Sciatic nerve (tissue), 2 donors: Measurements from ENCODE around the gene AKT3. TPM values are rescaled to one million over a fixed set of nuclear protein-coding genes. Genes with fewer than 3 reads are reported as not detected.
"Not testable (repeated sequence)": the region's sequence is repeated elsewhere in the genome, so short reads cannot be mapped to it uniquely, and the experiment has no call there.

Source experiments
- ATAC-seq: fragments of 200-7000 bp; cut with Tn5 transposase; one replicate; pipeline ENCODE4 v1.9.1; 2020; ENCODE audit warnings: mild to moderate bottlenecking, moderate library complexity
- DNase-seq: peaks from one replicate; pipeline ENCODE4 v3.0.0-alpha.2; 2020; ENCODE audit warnings: low spot score
- intact Hi-C: fragments of 100-400 bp; cut with DNase I; formaldehyde crosslinking; loops from one replicate; pipeline ENCODE4 v1.14.2; 2022
- total RNA-seq: library from RNA; stranded (reverse); fragmentation: NEBNext Ultra II Directional; extraction: Animal tissue kit (Norgen Biotek cat#: 25700); gene quantifications from one replicate; pipeline ENCODE4 v1.2.1, GENCODE V29; 2021
- donor health status: DM: no; HTN: no; CAD: no.
- donor health status: DM: no; HTN: no; CAD: no.

The AKT3 gene
- total RNA-seq, 1 donor from 2014 or later, result 143 TPM

DNA sequence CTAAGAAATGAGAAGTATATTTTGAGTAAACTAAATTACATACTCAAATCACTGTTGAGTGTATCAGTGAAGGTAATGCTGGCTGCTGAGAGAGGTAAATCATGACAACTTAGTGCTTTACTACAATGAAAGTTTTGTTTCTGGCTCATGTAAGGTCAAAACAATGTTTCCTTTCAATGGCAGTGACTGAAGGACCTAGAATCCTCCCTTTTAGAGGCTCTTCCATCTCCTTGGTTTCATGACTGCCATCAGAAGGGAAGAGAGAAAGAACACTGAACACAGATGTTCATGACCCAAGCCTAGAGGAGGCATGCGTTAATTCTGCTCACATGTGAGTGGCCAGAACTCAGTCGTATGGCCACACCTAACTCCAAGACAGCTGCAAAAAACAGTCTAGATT lies 130.6 kb downstream of the AKT3 start:
- DNase-seq (no peak), ATAC-seq (no peak)
- intact Hi-C loops, result no loop called here

DNA sequence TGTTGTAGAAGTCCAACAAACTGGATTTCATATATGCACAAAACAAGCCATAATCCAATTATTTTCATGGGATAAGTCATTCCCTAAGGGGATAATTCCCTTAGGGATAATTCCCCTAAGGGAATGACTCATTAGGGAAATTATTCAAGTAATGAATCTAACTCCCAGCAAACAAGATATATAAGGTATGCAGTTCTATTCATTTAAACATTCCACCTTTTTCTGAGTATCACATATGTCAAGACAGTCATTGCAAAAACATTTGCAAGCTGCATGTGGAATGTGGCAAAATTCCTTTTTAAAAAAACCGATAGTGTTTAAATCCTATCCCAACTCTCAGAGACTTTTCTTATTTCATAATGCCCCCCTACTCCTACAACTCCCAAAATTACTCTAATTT lies 131.2 kb downstream of the AKT3 start:
- DNase-seq (no peak), ATAC-seq (no peak)
- intact Hi-C loops, result no loop called here

DNA sequence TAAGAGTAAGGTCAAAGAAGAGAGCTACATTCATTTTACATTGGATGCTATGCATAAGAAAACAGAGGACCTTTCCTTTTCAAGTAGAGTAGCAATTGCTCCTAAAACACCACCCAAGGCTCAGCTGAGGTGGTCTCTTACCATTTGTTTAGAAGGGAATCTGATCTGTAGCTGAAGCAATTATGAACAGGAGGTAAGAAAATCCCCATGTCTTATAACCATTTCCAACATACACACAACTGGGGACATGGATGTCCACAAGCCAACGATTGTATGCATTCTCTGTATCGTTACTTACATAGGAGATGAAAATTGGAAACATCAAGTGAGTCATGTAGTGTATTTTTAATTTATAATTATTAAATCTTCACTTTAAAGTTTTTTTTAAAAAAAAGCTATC lies 132.0 kb downstream of the AKT3 start:
- no peak for DNase-seq
- intact Hi-C loops, result no loop called here
- no peak for ATAC-seq

DNA sequence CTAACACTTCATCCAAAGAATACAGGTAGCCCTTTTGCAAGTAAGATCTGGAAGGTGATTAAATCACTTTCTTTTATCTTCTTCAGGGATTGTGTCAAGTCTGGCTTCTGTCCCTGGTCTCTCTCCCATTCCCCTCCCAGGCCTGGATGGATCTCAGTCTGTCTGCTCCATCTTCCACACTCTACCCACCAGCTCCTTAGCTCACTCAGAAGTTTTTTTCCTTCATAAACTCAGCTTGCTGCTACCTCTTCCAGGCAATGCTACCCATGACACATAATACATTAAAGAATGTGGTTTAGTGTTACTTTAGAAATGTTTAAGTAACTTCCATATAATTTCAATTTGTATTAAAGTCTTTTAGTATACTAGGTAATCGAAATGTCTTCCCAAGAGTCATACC lies 133.1 kb downstream of the AKT3 start:
- no peak for ATAC-seq
- DNase-seq, result no peak
- intact Hi-C loops, result no loop called here

DNA sequence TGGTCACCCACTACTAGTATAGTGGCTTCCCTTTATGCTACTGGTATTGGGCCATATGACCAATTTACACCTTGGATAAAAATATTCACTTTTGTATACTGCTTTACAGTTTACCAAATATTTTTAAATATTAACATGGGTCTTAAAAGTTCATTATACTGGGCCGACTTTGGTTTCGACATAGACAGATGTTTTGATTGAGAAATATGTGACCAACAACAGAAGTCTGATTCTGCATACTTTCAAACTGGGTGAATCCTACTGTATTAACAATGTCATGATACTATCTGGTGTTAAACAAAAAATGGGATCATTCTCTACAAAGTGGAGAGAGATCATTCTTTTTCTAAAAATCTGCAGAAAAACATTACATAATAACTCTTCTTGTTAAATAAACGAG lies 134.8 kb downstream of the AKT3 start:
- no peak for ATAC-seq
- no peak for DNase-seq
- intact Hi-C loops, result no loop called here

DNA sequence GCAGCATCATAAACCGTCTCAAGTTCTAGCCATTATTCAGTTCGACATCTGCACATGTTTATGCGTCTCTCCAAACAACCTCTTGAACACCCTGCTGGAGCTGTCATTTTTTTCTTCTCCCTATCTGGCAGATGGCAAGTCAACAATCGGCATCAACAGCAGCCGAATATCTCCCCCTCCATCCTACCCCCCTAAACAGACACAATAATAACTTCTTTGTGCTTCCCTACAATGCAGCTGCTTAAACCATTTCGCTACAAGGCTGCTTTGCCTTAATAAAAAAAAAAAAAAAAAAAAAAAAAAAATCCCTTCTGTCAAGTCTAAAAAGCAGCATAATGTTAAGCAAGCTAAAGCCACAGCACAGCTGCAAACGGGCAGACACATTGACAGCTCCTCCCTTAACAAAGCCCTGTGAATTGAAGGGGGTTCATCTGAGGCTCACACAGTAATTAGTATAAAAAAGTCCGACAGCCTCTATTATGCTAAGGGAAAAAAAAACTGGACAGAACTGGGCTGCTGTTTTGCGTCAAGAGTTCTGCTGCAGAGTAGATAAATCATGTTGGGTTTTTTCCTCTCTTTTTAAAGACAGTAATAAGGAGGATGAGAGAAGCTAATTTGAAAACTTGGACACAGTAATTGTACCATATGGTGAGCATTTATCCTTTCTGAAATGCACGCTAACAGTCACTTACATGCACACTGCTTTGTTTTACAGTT lies 136.4 kb downstream of the AKT3 start:
- DNase-seq (no peak), ATAC-seq (peak; percentile 93)
- intact Hi-C loops, result no loop called here

DNA sequence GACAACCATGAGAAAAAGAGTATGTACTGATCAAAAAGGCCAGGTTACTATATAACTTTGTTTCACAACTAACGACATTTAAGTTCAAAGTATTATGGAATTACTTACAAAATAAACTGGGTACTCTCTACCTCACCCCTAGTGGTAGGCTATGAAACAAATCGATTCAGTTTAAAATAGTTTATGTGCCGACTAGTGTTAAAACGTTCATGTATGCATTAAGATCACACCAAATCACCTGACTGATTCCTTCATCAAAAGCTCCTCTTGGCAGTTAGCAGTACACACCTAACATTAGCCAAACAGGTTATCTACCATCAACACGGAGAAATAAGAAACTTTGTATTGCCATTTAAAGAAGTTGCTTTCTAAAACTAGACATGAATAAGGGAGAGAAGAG lies 137.1 kb downstream of the AKT3 start:
- DNase-seq (no peak), ATAC-seq (no peak)
- intact Hi-C loops, result no loop called here

DNA sequence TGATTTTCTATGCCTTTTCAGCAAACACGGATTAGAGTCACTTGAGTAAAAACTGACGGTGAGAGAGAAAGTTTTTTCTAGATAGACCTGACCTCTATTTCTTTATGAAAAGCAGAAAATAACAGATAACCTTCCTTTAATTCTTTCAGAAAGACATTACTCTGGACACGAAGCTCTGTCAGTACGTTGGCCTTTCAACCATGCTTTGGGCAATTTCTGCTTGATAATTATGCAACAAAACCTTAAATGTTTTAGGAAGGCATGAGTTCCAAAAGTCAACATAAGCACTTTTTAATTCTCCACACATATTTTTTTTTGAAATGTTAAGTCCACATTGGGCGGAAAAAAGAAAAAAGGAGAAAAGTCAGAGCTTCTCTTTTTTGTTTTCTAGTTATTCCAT lies 137.8 kb downstream of the AKT3 start:
- ATAC-seq (no peak), DNase-seq (no peak)
- intact Hi-C loops, result no loop called here

DNA sequence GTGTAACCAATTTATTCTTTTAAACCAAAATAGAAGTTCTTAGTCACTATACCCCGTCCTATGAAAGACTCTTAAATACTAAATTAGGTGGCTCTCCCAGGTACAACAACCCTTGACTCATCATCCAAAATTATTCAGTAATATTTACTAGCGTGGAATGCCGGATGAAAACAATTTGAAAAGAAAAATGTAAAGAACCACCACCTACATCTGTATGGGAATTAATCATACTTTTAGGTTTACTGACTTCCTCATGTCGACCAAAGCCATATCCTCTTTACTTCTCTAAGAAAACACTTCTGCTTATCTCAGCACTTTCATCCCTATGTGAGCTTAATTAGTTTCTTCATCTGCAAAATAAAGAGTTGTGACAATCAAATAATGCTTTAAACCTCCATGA lies 139.6 kb downstream of the AKT3 start:
- ATAC-seq, result no peak
- no peak for DNase-seq
- intact Hi-C loops, result no loop called here

DNA sequence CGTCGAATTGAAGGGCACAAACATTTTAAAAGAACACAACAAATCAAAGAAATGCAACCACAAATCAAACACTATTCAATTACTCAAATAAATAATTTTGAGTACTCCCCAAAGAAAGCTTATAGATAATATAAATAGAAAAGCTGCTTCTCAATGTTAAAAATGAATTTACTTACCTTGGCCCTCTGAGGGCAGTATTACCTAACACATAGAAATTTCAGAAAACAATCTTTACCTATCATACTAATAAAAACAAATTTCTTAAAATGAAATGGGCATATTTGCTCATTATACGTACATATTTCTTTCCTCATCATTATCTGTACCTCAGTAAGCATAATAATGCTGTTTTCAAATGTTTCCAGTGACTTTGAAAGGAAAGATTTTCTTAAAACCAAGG lies 141.8 kb downstream of the AKT3 start:
- intact Hi-C loops, result no loop called here
- DNase-seq, result no peak
- ATAC-seq, result no peak

DNA sequence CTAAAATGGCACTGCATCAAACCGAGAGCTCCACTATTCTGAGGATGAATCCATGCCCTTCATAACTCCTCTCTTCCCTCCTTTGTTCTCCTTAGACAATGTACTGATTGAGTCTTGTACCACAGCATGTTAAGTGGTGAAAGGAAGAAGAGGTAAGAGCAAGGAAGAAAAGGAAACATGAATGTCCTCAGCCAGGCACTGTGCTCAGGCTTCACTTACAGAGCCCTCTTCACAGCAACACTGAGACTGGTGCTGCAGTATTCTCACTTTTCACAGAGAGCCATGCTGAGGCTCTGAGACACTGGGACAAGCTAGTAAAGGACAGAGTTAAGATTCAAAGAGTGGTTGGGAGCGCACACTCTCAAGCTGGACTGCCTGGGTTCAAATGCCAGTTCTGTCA lies 143.5 kb downstream of the AKT3 start:
- ATAC-seq, result no peak
- no peak for DNase-seq
- intact Hi-C loops, result no loop called here

DNA sequence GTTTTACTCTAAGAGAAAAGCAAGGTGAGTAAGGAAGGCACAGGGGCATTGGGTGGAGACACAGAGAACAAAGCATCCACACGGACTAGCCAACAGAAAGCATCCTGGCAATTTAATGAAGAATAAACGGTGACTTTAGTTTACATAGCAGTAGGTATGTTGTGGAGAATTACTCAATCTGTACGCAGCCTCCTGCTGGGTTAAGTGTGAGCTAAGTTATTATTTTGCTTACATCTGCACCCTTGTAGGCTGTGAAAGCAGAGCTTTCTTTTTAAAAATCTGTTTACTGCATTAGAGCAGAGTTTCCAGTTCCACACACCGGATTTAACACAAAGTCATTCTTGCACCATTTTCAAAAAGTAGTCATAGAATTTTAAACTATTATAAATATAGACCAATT lies 144.5 kb downstream of the AKT3 start:
- intact Hi-C loops, result no loop called here
- DNase-seq (no peak), ATAC-seq (no peak)

DNA sequence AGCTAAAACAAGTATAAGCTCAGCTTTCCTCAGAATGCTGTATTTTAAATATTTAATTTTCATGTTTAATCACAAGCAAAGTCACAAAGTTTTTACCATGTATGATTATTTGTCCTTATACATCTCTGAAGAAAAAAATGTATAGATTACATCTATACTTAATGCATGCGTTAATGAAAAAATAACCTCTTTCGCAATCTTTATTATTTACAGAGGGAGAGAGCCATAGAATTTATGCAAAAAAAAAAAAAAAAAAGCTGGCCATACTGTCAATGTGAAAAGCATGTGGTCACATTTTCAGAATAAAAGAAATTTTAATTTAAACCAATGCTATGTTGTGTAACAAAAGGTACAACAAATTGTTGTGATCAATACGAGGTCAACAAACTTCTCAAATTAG lies 148.2 kb downstream of the AKT3 start:
- DNase-seq, result no peak
- ATAC-seq, result no peak
- intact Hi-C loops, result no loop called here

DNA sequence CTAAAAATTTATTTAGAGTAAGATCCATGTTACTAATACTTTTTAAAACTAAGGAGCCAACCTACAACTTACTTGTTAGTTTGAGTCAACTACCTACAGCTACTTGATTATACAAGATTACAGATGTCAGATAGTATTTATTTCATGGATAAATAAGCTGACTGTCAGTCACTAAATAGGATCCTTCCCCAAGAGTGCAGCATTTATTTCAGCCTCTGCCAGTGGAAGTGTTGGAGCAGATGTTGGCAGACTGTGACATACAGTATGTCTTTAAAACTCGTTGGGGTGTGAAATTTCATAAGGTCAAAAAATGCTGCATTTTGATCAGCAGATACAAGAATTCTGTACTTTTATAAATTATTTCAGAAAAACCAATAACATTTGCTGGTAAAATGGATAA lies 156.2 kb downstream of the AKT3 start:
- DNase-seq (no peak), ATAC-seq (no peak)
- intact Hi-C loops, result no loop called here

DNA sequence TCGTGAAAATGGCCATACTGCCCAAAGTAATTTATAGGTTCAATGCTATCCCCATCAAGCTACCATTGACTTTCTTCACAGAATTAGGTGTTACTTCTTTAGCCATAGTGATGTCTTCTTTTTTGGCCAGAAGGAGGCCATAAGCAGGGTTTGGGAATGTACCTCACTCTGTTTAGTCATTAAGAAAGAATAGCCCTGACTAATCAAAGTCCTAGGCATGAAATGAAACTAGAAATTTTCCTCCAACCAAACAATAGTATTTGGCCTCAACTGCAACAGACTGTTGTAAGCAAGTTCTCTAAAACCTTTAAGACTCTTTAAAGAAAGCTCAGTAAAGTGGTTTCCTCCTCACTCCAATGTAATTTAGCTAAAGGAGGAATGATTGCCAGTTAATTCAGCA lies 163.9 kb downstream of the AKT3 start:
- intact Hi-C loops, result no loop called here

DNA sequence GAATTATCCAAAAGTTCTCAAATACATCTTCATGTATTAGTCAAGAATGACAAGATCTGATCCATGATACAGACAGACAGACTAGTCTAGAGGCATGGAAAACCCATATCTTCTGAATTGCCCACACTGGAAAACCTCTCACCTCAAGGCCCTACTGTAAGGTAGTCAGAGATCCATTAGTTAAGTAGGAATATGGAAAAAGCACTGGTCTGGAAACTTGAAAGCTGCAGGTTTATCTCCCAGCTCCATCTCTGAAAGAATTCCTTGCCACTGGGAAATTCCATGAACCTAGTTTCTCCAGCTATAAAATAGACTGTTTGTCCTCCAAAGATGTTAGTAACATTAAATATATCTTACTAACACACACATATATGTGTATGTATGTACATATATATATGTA lies 169.2 kb downstream of the AKT3 start:
- DNase-seq (no peak), ATAC-seq (no peak)
- intact Hi-C loops, result no loop called here

More for the DNA sequence above, 163.9 kb downstream of the AKT3 start:
- ATAC-seq (no peak), DNase-seq (no peak)

DNA sequence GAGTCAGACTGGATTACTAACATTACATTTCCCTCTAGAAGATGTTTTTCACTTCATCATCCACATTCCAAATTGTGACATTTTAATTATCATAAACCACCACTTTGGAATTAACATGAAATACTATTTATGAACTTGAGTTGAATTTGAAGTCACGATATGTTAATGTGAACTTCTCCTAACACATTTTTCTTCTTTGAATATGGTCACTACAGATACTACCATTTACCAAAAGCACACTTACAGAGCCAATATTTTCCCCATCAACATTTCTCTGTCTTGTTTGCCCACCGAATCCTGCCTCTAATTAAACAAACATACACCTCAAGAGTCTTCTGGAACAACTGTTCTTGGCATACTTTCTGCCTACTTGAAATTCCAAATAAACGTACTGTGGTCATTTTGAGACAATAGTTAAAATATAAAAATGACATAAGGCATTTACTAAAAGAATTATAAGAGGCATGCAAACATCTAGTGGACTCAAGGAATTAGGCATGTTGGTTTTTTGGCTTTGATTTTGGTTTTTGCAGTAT lies 177.4 kb downstream of the AKT3 start:
- DNase-seq (no peak), ATAC-seq (no peak)
- intact Hi-C loops, result no loop called here

DNA sequence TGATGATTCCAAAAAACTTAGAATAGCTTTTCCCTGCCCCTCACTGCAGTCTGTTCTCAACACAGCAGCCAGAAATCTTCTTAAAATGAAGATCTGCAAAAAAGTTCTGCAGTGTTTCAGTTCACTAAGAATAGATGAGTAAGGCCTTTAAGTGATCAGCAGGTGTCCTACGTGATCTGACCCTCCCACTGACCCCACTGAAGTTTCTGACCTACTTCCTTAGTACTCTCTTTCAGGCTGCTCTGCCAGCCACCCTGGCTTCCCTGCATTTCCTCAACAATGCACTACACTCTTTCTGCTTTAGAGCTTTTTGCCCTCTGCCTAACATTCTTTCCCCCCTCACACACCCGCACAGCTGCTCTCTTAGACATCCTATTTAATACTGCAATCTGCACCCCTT lies 182.5 kb downstream of the AKT3 start:
- DNase-seq (no peak), ATAC-seq (no peak)
- intact Hi-C loops, result no loop called here

DNA sequence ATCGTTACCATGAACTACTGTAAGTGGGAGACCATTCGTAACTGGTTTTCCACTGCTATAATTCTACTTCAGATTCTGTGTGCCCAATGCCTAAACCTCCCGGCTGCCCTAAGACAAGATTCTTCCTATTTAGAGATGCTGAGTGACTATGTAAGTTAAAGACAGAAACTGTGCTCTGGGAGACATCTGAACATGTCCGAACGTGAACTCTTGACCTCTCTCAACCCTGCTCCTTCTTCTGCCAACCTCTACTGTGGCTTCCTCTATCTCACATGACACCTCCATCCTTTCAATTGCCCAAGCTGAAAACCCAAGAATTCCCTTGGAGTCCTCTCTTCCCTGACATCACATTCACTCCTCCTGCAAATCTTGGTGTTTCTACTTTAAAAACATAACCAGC lies 182.9 kb downstream of the AKT3 start:
- intact Hi-C loops, result no loop called here
- DNase-seq, result no peak
- no peak for ATAC-seq

DNA sequence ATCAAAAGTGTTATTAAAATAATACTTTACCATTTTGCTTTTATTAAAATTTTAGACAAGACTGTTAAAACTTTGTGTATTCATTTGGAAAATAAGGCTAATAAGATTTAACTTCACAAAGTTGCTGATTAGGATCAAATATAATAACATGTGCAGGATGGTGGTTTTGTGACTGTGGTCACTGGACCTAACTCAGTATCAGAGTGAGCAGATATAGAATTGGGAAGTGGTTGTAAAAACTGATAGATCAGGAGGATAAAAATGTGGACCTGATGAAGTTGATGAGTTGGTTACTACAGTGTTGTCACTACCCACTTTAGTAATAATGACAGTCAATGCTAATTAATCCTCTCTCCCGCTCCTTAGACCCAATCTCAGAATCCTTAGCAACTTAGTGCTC lies 186.4 kb downstream of the AKT3 start:
- ATAC-seq, result no peak
- DNase-seq, result no peak
- intact Hi-C loops, result no loop called here

DNA sequence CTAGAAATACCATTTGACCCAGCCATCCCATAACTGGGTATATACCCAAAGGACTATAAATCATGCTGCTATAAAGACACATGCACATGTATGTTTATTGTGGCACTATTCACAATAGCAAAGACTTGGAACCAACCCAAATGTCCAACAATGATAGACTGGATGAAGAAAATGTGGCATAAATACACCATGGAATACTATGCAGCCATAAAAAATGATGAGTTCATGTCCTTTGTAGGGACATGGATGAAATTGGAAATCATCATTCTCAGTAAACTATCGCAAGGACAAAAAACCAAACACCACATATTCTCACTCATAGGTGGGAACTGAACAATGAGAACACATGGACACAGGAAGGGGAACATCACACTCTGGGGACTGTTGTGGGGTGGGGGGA lies 187.9 kb downstream of the AKT3 start:
- intact Hi-C loops, DNase-seq, ATAC-seq: not testable (repeated sequence)
